HepG2 (cell line): ENCODE data around the gene DNAAF8. TPM values are rescaled to one million over a fixed set of nuclear protein-coding genes. Genes with fewer than 3 reads are reported as not detected.

Experiments used
- ARNT2 ChIP-seq: sonication (generic); formaldehyde crosslinking; IDR thresholded peaks from 2 replicates; pipeline ENCODE4 v1.8.0; 2022; ENCODE audit warnings: mild to moderate bottlenecking, low read depth, missing genetic modification reagents, moderate library complexity
- CENPT ChIP-seq: sonication (generic); formaldehyde crosslinking; IDR thresholded peaks from 2 replicates; pipeline ENCODE4 v1.8.0; 2022; ENCODE audit warnings: low read depth, mild to moderate bottlenecking, moderate library complexity, missing genetic modification reagents
- ETS1 ChIP-seq: sonication (generic); formaldehyde crosslinking; IDR thresholded peaks from 2 replicates; pipeline ENCODE4 v1.4.0; 2020; ENCODE audit warnings: missing genetic modification reagents
- FOXA3 ChIP-seq: IDR thresholded peaks from 2 replicates; pipeline ENCODE4 v1.6.1; 2016; ENCODE audit warnings: missing genetic modification reagents, missing compliant biosample characterization
- FOXO4 ChIP-seq: sonication (generic); formaldehyde crosslinking; conservative IDR thresholded peaks from 2 replicates; pipeline ENCODE4 v1.8.1; 2023; ENCODE audit warnings: missing genetic modification reagents
- ISX ChIP-seq: sonication (generic); formaldehyde crosslinking; conservative IDR thresholded peaks from 2 replicates; pipeline ENCODE4 v1.5.0; 2020; ENCODE audit warnings: missing genetic modification reagents
- MLXIP ChIP-seq: sonication (generic); formaldehyde crosslinking; IDR thresholded peaks from 2 replicates; pipeline ENCODE4 v1.9.0; 2021; ENCODE audit warnings: missing genetic modification reagents, borderline replicate concordance
- NKX3-1 ChIP-seq: sonication (generic); formaldehyde crosslinking; IDR thresholded peaks from 2 replicates; pipeline ENCODE4 v1.5.0; 2020; ENCODE audit warnings: missing genetic modification reagents
- RBAK ChIP-seq: sonication (generic); formaldehyde crosslinking; IDR thresholded peaks from 2 replicates; pipeline ENCODE4 v1.5.1; 2020; ENCODE audit warnings: mild to moderate bottlenecking, missing genetic modification reagents
- RBM22 ChIP-seq: fragments of 200-400 bp; formaldehyde crosslinking; optimal IDR thresholded peaks from 2 replicates; pipeline ENCODE3; 2017; ENCODE audit warnings: mild to moderate bottlenecking, low read length, moderate library complexity
- XRCC5 ChIP-seq: fragments of 200-400 bp; formaldehyde crosslinking; optimal IDR thresholded peaks from 2 replicates; pipeline ENCODE3; 2017; ENCODE audit warnings: mild to moderate bottlenecking, low read length
- ZBTB20 ChIP-seq: sonication (generic); formaldehyde crosslinking; IDR thresholded peaks from 2 replicates; pipeline ENCODE4 v1.8.1; 2023; ENCODE audit warnings: missing genetic modification reagents, low read depth, mild to moderate bottlenecking, borderline replicate concordance
- ZNF138 ChIP-seq: sonication (generic); formaldehyde crosslinking; IDR thresholded peaks from 2 replicates; pipeline ENCODE4 v1.5.0; 2020; ENCODE audit warnings: mild to moderate bottlenecking, low read depth, missing genetic modification reagents
- ZNF20 ChIP-seq: sonication (generic); formaldehyde crosslinking; IDR thresholded peaks from 2 replicates; pipeline ENCODE4 v1.4.0; 2020; ENCODE audit warnings: mild to moderate bottlenecking, moderate library complexity, missing genetic modification reagents
- ZNF280B ChIP-seq: sonication (generic); formaldehyde crosslinking; IDR thresholded peaks from 2 replicates; pipeline ENCODE4 v1.5.0; 2020; ENCODE audit warnings: missing genetic modification reagents, mild to moderate bottlenecking, borderline replicate concordance
- ZNF569 ChIP-seq: sonication (generic); formaldehyde crosslinking; IDR thresholded peaks from 2 replicates; pipeline ENCODE4 v1.5.0; 2020; ENCODE audit warnings: mild to moderate bottlenecking, missing genetic modification reagents, moderate library complexity, borderline replicate concordance
- ZNF766 ChIP-seq: sonication (generic); formaldehyde crosslinking; IDR thresholded peaks from 2 replicates; pipeline ENCODE4 v1.5.0; 2020; ENCODE audit warnings: missing genetic modification reagents, borderline replicate concordance
- ZNF781 ChIP-seq: sonication (generic); formaldehyde crosslinking; IDR thresholded peaks from 2 replicates; pipeline ENCODE4 v1.5.1; 2020; ENCODE audit warnings: borderline replicate concordance, mild to moderate bottlenecking, missing genetic modification reagents; ENCODE audit errors: not compliant biosample characterization
- polyA plus RNA-seq, 8 experiments: library from polyadenylated mRNA; depleted of rRNA in 3 of 8; stranded (reverse) in 7 of 8; unstranded in 1 of 8; fragments of >200 nt; fragmentation: Illumina TruSeq in 4 of 8; extraction: Trizol in 4 of 8; gene quantifications; 2 replicates each; pipeline versions ENCODE4 v1.2.1 to v1.2.3, GENCODE V29; 2011 to 2016; ENCODE audit warnings: low read depth in 4 of 8, missing spikeins in 1 of 8, mixed read lengths in 1 of 8; ENCODE audit not compliant: insufficient read depth in 1 of 8
- total RNA-seq, 5 experiments: library from RNA; depleted of rRNA; stranded (reverse); fragments of >200 nt; fragmentation: Illumina TruSeq; extraction: Trizol; gene quantifications; 2 replicates each; pipeline ENCODE4 v1.2.3, GENCODE V29; 2016; ENCODE audit warnings: low read depth in 1 of 5
- TF ChIP-seq, protein P1 (sequence below): fragments of 450-650 bp; IDR thresholded peaks from 2 replicates; pipeline ENCODE4 v1.6.1; 2017; ENCODE audit warnings: mild to moderate bottlenecking

Gene DNAAF8
- total and polyA plus RNA-seq, 2 of the 13 experiments (the other 11 are each of a cell fraction or from before 2014, with no cell fraction given): 0.44 TPM; not detected in 1

GRCh38 chr16:4768549-4769305, 34.4 kb downstream of the DNAAF8 start (continued):
- TF ChIP-seq ETS1 (CRISPR knock-in tag) (no peak), ZNF766 (CRISPR knock-in tag) (0 out of 2 replicates have a peak, but pooled peaks have one; percentile 38), ISX (no peak), ZNF20 (CRISPR knock-in tag) (no peak), ZNF280B (peak; percentile 34; the same call in 1 of the 2 replicates), CENPT (CRISPR knock-in tag) (no peak), ZNF781 (peak; percentile 39), RBM22 (no peak), XRCC5 (no peak), FOXA3 (CRISPR knock-in tag) (peak; percentile 47), NKX3-1 (CRISPR knock-in tag) (no peak), FOXO4 (CRISPR knock-in tag) (no peak), ZBTB20 (CRISPR knock-in tag) (no peak), MLXIP (CRISPR knock-in tag) (no peak), ZNF569 (CRISPR knock-in tag) (no peak), RBAK (CRISPR knock-in tag) (no peak), ZNF138 (no peak), ARNT2 (CRISPR knock-in tag) (no peak)
- TF ChIP-seq, protein P1, sequence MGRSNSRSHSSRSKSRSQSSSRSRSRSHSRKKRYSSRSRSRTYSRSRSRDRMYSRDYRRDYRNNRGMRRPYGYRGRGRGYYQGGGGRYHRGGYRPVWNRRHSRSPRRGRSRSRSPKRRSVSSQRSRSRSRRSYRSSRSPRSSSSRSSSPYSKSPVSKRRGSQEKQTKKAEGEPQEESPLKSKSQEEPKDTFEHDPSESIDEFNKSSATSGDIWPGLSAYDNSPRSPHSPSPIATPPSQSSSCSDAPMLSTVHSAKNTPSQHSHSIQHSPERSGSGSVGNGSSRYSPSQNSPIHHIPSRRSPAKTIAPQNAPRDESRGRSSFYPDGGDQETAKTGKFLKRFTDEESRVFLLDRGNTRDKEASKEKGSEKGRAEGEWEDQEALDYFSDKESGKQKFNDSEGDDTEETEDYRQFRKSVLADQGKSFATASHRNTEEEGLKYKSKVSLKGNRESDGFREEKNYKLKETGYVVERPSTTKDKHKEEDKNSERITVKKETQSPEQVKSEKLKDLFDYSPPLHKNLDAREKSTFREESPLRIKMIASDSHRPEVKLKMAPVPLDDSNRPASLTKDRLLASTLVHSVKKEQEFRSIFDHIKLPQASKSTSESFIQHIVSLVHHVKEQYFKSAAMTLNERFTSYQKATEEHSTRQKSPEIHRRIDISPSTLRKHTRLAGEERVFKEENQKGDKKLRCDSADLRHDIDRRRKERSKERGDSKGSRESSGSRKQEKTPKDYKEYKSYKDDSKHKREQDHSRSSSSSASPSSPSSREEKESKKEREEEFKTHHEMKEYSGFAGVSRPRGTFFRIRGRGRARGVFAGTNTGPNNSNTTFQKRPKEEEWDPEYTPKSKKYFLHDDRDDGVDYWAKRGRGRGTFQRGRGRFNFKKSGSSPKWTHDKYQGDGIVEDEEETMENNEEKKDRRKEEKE: no peak
